Hepatic stellate cell (primary cell): Measurements from ENCODE around the gene KLHDC8A.

Source experiments
- DNase-seq: peaks from one replicate; pipeline ENCODE4 v3.0.0; 2011; ENCODE audit warnings: low spot score

The KLHDC8A gene

DNA sequence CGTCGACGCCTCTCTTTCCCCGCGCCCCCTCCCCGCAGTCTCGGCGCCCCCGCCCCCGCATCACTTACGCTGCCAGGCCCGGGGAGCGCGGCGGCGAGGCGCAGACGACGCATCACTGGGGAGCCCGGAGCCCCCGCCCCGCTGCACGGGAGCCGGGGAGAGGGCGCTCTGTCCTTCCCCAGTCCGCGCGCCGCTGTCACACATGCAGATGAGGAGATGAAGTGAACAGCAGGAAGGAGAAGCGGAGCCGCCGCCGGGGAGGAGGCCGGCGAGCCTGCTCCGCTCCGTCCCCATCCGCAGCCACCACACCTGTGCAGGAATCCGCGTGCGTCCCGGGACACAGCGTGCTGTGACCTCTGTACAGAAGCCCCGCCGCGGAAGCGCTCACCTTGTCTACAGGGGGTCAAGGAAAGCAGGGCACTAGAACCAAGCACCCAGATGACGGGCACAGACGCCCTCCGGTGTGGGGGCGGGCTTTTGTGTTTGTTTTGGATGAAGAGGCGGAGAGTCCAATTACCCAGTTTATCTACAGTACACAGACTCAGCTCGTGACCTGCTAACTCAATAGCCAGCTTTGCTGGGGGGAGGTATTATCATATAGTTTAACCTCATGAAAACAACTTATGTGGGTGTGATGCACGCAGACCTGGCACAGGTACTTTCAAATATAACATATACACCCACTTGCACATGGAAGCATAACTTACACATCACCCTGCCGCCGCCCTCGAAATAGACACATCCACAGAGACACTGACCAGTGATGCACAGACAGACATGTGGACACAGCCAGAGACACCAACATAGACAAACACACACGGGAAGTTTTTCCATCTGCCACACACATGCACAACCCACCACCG, 12.4 kb downstream of the KLHDC8A start:
- no peak for DNase-seq

- DNase-seq: no peak
Observed at GRCh38 chr1:205343431-205344065, 13.2 kb downstream of the KLHDC8A start.

- DNase-seq: no peak
Observed at GRCh38 chr1:205342986-205343385, 13.7 kb downstream of the KLHDC8A start.

- no peak for DNase-seq
Observed at GRCh38 chr1:205340676-205341075, 16.0 kb downstream of the KLHDC8A start.

DNA sequence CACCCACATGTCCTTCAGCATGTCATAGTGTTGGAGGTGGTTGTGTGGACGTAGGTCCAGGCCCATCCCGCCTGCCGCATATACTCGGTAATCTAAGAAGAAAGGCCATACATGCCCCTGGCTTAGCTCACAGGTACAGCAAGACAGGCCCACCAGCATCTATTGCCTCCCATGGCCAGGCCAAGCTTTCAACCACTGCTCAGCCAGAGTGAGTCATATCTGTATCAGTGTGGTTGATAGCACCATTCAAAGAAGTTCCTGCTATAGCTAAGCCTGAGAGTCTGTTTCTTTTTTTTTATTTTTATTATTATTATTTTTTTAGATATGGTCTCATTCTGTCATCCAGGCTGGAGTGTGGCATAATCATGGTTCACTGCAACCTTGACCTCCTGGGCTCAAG, 17.0 kb downstream of the KLHDC8A start:
- no peak for DNase-seq

DNA sequence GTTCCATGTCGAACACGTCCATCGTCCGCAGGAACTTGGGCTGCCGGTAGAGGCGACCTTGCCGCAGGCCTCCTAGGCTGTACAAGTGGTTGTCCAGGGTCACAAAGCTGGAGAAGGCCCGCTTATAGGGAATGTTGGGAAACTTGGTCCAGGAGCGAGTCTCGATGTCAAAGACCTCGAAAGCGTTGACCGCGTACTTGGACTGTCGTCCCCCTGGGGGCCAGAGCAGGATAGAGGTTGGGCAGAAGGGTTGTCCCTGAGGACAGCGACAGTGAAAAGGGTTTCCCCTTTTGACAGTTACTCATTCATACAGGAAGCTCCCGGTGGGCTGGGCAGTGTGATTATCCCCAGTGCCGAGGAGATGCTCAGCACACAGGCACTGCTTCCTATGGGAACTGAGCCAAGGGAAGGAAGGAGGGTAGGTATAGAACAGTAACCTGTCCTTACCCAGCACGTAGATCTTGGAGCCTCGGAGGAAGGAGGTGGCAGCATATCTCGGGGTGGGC, 17.5 kb downstream of the KLHDC8A start:
- DNase-seq: no peak

DNA sequence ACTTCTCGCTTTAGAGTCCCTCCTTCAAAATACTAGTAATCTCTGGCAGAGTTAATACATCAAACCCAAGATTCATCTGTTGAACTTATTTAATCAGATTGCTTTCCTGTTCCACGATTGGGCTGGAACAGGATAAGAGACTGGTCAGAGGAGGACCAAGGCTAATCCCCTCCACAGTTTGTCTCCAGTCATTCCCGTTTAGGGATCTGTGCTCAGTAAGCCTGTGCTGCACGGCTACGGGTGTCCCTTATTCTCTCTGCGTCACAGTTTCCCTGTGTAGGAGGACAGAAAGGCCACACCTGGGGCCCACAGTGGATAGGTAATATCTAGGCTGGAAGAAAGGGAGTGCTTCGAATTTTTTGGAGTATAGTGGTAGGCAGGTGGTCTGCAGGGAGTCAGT, 18.7 kb downstream of the KLHDC8A start:
- DNase-seq: no peak

DNA sequence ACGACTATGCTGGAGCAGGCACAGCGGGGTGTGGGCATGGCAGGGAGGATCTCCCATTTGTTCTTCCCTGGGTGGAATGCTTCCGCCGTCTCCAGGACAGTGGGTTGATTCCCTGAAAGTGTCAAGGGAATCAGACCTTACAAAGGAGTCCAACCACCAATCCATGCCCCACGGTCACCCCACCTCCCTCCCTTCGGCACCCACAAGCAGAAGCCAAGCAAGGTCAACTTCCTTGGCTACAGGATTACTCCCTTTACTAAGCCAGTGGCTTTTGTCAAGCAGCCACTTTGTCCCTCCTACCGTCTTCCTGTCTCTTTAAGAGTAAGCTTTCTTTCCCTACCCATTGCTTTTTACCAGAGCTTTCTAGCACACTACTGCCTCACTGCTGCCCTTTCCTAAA, 19.2 kb downstream of the KLHDC8A start:
- no peak for DNase-seq

DNA sequence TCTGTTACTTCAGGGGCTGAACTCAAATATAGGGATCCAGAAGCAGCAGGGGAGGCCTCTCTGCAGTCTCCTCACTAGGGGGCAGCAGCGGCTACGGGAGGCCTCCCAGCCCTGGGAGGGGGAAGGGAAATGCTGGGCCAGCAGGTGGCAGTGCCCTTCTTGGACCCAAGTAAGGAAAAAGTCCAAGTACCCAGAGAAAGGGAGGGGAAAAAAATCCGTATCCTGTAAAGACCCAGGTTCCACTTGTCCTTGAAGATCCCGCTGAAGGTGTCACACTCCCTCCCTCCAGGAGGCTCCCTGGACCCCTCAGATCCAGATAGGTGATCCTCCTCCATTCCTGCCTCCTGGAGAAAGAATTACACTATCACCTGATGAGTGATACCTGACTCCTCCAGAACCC, 21.0 kb downstream of the KLHDC8A start:
- DNase-seq: peak; percentile 87

GRCh38 chr1:205332015-205332791, 24.5 kb downstream of the KLHDC8A start:
- no peak for DNase-seq

GRCh38 chr1:205330150-205330549, 26.6 kb downstream of the KLHDC8A start:
- no peak for DNase-seq

GRCh38 chr1:205329719-205330118, 27.0 kb downstream of the KLHDC8A start:
- no peak for DNase-seq

- no peak for DNase-seq
Observed at GRCh38 chr1:205328476-205328875, 28.2 kb downstream of the KLHDC8A start.

DNA sequence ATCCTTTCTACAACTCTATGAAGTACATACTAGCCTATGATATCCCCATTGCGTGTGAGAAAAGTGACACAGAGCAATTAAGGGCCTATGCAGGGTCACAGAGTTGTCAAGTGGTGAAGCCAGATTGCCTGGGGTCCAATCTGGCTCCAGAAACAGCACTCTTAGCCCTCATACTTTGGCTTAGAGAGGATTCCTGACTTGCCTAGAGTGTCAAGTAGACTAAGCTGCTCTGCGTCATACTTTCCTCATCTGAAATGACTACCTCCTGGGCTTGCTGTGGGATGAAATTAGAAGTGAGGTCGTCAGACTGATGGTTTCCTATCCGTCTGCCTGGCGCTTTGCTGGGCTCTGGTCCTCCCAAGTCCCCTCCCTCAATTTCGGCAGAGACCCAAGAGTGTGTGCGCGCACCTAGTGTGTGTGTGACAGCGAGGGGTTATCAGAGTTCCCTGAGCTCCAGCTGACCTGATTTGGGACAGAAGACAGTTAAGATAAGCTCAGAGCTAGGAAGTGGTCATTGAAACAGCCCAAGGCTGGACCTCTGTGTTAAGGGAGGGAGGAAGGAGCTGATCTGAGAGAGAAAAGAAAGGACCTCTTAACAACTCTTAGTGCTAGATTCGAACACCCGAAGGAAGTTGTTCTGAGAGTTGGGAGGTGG, 29.8 kb downstream of the KLHDC8A start:
- no peak for DNase-seq

GRCh38 chr1:205325334-205325884, 31.3 kb downstream of the KLHDC8A start:
- peak; percentile 81 for DNase-seq

DNA sequence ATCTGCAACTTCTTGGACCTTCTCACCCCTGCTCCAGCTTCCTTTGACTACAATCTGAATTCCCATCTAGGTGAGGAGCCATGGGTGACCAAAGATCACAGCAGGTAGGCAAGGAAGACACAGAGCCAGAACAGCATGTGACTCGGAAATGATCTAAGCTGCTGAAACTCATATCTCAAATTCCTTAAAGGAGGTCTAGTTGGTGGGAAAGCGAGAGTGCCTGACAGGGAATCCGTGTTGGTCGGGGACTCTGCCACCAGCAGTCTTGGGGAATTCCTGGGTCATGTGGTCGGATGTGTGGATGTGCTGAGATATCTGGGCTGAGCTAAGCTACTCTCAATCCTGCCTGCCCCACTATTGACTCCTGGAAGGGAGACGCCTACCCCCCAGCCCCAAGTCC, 31.9 kb downstream of the KLHDC8A start:
- no peak for DNase-seq

DNA sequence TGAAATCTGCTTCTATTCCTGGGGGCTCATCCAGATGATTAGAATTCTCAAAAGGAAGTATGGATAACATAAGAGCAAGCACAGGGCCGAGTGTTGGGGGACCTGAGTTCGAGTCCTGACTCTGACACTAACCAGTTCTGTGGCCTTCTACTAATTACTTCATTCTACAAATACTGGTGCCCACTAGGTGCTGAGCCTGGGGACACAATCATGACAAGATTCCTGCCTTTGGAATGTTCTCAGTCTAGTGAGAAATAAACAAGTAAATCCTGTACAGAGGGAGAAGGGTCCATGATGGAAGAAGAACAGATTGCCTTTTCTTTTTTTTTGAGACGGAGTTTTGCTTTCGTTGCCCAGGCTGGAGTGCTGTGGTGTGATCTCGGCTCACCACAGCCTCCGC, 32.9 kb downstream of the KLHDC8A start:
- no peak for DNase-seq

- DNase-seq: no peak
Observed at GRCh38 chr1:205321959-205322283, 34.8 kb downstream of the KLHDC8A start.

GRCh38 chr1:205321162-205321958, 35.4 kb downstream of the KLHDC8A start, which contains the start of gene NUAK2:
TSS of gene NUAK2 (minus strand) at chr1:205321745. CDS start at chr1:205321628, 117 bp downstream.
- peak; percentile 95 for DNase-seq

DNA sequence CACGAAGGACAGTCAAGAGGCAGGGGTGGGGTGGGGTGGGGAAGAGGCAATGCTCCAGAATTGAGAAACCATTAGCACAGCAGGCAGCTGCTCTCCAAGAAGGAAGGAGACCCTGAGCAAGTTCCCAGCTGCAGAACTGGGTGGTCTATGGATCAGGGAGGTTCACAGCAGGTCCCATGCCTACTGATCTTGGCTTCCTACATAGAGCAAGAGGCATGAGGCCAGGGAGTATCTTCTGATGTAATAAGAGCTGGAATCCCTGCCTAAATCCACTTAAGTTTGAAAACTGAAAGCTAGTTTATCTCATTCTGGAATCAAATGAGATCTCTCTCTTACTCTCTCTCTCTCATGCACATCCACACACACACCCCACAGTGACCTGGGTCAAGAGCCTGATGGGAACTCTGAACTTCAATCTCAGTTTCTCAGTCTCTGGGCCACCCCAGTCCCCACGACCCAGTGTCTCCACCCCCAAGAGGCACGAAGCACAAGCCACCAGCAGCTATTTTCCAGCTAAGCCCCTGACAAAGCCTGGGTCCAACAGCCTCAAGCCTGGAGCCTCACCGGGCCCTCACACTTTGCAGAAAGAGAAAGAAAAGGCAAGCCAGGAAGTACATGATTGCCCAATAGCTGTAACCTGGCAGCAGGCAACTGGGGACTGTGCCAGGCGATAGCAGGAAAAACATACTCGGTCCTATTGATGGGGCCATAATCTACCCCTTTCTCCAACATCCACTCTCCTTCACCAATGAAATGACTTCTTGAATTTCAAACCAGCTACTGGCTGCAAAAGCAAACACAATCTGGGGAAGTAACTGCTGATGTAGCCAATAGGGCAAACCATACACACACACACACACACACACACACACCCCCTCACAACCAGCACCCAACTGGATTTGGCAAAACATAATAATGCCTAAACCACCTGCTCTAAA, 37.4 kb downstream of the KLHDC8A start:
- no peak for DNase-seq
